Measurements from ENCODE around the gene KMT2C.
"Not testable (repeated sequence)": the region's sequence is repeated elsewhere in the genome, so short reads cannot be mapped to it uniquely, and the experiment has no call there.

- TF ChIP-seq CTCF, POLR2AphosphoS5, POLR2A (IDR thresholded peaks at IDR 0.05): not testable (repeated sequence)
Observed at GRCh38 chr7:152266859-152267258, 168.9 kb downstream of the KMT2C start.

Data from stomach (tissue), 4 donors.